WTC11 (cell line): ENCODE measurements around the gene PTPN21. TPM values are rescaled to one million over a fixed set of nuclear protein-coding genes. Genes with fewer than 3 reads are reported as not detected.

Experiments used
- ARID4B ChIP-seq: sonication (generic); formaldehyde crosslinking; IDR thresholded peaks from 2 replicates; pipeline ENCODE4 v1.8.0; 2023; ENCODE audit warnings: missing genetic modification reagents, mild to moderate bottlenecking, borderline replicate concordance
- ATF6 ChIP-seq: sonication (generic); formaldehyde crosslinking; IDR thresholded peaks from 2 replicates; pipeline ENCODE4 v1.8.1; 2023; ENCODE audit warnings: mild to moderate bottlenecking, missing genetic modification reagents
- E2F1 ChIP-seq: sonication (generic); formaldehyde crosslinking; IDR thresholded peaks from 2 replicates; pipeline ENCODE4 v1.8.0; 2022; ENCODE audit warnings: mild to moderate bottlenecking, missing genetic modification reagents
- E2F4 ChIP-seq: sonication (generic); formaldehyde crosslinking; IDR thresholded peaks from 2 replicates; pipeline ENCODE4 v1.8.1; 2022; ENCODE audit warnings: low read depth, mild to moderate bottlenecking, moderate library complexity, missing genetic modification reagents, borderline replicate concordance
- EMX1 ChIP-seq: fragments of 250-450 bp; sonication (Bioruptor Pico); IDR thresholded peaks from 2 replicates; pipeline ENCODE4 v1.8.0; 2021; ENCODE audit warnings: mild to moderate bottlenecking
- FOXP4 ChIP-seq: sonication (generic); formaldehyde crosslinking; IDR thresholded peaks from 2 replicates; pipeline ENCODE4 v1.8.0; 2022; ENCODE audit warnings: mild to moderate bottlenecking, missing genetic modification reagents
- GRHL2 ChIP-seq: fragments of 250-450 bp; sonication (Bioruptor Pico); IDR thresholded peaks from 2 replicates; pipeline ENCODE4 v1.8.0; 2022; ENCODE audit warnings: mild to moderate bottlenecking, moderate library complexity; ENCODE audit not compliant: insufficient replicate concordance, severe bottlenecking
- HMGA2 ChIP-seq: fragments of 250-450 bp; sonication (Bioruptor Pico); IDR thresholded peaks from 2 replicates; pipeline ENCODE4 v1.4.0; 2021; ENCODE audit warnings: mild to moderate bottlenecking, moderate library complexity
- JUN ChIP-seq: sonication (generic); formaldehyde crosslinking; IDR thresholded peaks from 2 replicates; pipeline ENCODE4 v1.8.0; 2023; ENCODE audit warnings: mild to moderate bottlenecking, missing genetic modification reagents
- MAX ChIP-seq: sonication (generic); formaldehyde crosslinking; IDR thresholded peaks from 2 replicates; pipeline ENCODE4 v1.8.0; 2022; ENCODE audit warnings: mild to moderate bottlenecking, missing genetic modification reagents
- MXD4 ChIP-seq: fragments of 250-450 bp; sonication (Bioruptor Pico); IDR thresholded peaks from 2 replicates; pipeline ENCODE4 v1.8.0; 2021; ENCODE audit warnings: mild to moderate bottlenecking, moderate library complexity, borderline replicate concordance
- MYBL2 ChIP-seq: sonication (generic); formaldehyde crosslinking; IDR thresholded peaks from 2 replicates; pipeline ENCODE4 v1.8.1; 2023; ENCODE audit warnings: mild to moderate bottlenecking, moderate library complexity, missing genetic modification reagents
- NR1H2 ChIP-seq: sonication (generic); formaldehyde crosslinking; IDR thresholded peaks from 2 replicates; pipeline ENCODE4 v1.9.0; 2021; ENCODE audit warnings: mild to moderate bottlenecking, moderate library complexity, missing genetic modification reagents
- SP1 ChIP-seq: sonication (generic); formaldehyde crosslinking; conservative IDR thresholded peaks from 2 replicates; pipeline ENCODE4 v1.8.1; 2022; ENCODE audit warnings: missing genetic modification reagents
- TEAD1 ChIP-seq: sonication (generic); formaldehyde crosslinking; IDR thresholded peaks from 2 replicates; pipeline ENCODE4 v1.8.0; 2022; ENCODE audit warnings: mild to moderate bottlenecking, missing genetic modification reagents
- TEAD4 ChIP-seq: sonication (generic); formaldehyde crosslinking; IDR thresholded peaks from 2 replicates; pipeline ENCODE4 v1.8.0; 2022; ENCODE audit warnings: mild to moderate bottlenecking, missing genetic modification reagents
- ZNF121 ChIP-seq: sonication (generic); formaldehyde crosslinking; IDR thresholded peaks from 2 replicates; pipeline ENCODE4 v1.8.0; 2023; ENCODE audit warnings: missing genetic modification reagents
- ZNF138 ChIP-seq: sonication (generic); formaldehyde crosslinking; conservative IDR thresholded peaks from 2 replicates; pipeline ENCODE4 v1.8.1; 2022; ENCODE audit warnings: mild to moderate bottlenecking, moderate library complexity, missing genetic modification reagents
- ZNF416 ChIP-seq: fragments of 250-450 bp; sonication (Bioruptor Pico); IDR thresholded peaks from 2 replicates; pipeline ENCODE4 v1.9.0; 2021; ENCODE audit warnings: mild to moderate bottlenecking, inconsistent platforms
- ZNF423 ChIP-seq: fragments of 250-450 bp; sonication (Bioruptor Pico); IDR thresholded peaks from 2 replicates; pipeline ENCODE4 v2.1.2; 2022; ENCODE audit warnings: mild to moderate bottlenecking, moderate library complexity
- ZNF425 ChIP-seq: fragments of 250-450 bp; sonication (Bioruptor Pico); conservative IDR thresholded peaks from 2 replicates; pipeline ENCODE4 v1.9.0; 2021; ENCODE audit warnings: mild to moderate bottlenecking
- ZSCAN18 ChIP-seq: fragments of 250-450 bp; sonication (Bioruptor Pico); IDR thresholded peaks from 2 replicates; pipeline ENCODE4 v2.1.2; 2022; ENCODE audit warnings: mild to moderate bottlenecking, moderate library complexity
- total RNA-seq: library from RNA; stranded (reverse); gene quantifications from 3 replicates; pipeline ENCODE4 v1.2.3, GENCODE V29; 2021

The PTPN21 gene
- total RNA-seq, 1 experiment from 2014 or later: 7.5 TPM

GRCh38 chr14:88562831-88563686, 8.3 kb upstream of the PTPN21 start, which contains the start of gene ZC3H14 (continued):
- 0 out of 2 replicates have a peak, but pooled peaks have one; percentile 54 for TF ChIP-seq JUN (CRISPR knock-in tag)
- no peak for TF ChIP-seq ZSCAN18 (CRISPR knock-in tag)
- peak; percentile 83; the same call in 1 of the 2 replicates for TF ChIP-seq MYBL2
- TF ChIP-seq TEAD1 (CRISPR knock-in tag): no peak; the same call in none of the 2 replicates
- 0 out of 2 replicates have a peak, but pooled peaks have one; percentile 40 for TF ChIP-seq E2F4 (CRISPR knock-in tag)
- no peak for TF ChIP-seq TEAD4 (CRISPR knock-in tag)
- TF ChIP-seq ZNF425: no peak
- TF ChIP-seq NR1H2: no peak
- TF ChIP-seq ZNF423 (CRISPR knock-in tag): no peak
- peak; percentile 85 for TF ChIP-seq MAX
- TF ChIP-seq FOXP4: peak; percentile 88
- TF ChIP-seq ZNF121 (CRISPR knock-in tag): 0 out of 2 replicates have a peak, but pooled peaks have one; percentile 36
- no peak for TF ChIP-seq MXD4 (CRISPR knock-in tag)
- TF ChIP-seq SP1: peak; percentile 84
- no peak for TF ChIP-seq E2F1
- TF ChIP-seq HMGA2 (CRISPR knock-in tag): no peak
- no peak for TF ChIP-seq ZNF138 (CRISPR knock-in tag)
- TF ChIP-seq ATF6 (CRISPR knock-in tag): no peak
- TF ChIP-seq GRHL2: no peak
- TF ChIP-seq ZNF416 (CRISPR knock-in tag): peak; percentile 99
- TF ChIP-seq ARID4B: no peak; the same call in none of the 2 replicates
- TF ChIP-seq EMX1: no peak
